BJ (cell line): ENCODE measurements around the gene GRK4. TPM values are rescaled to one million over a fixed set of nuclear protein-coding genes. Genes with fewer than 3 reads are reported as not detected.

Experiments
- CTCF ChIA-PET: fragments of 350-600 bp; formaldehyde crosslinking; extraction: SDS; loops from one replicate; lab custom pipeline; 2021; ENCODE audit warnings: antibody characterized with exemption, inconsistent platforms; lab: Yijun Ruan, JAX
- POLR2A ChIA-PET: fragments of 300-600 bp; sonication (Branson Sonifier 250); formaldehyde crosslinking; extraction: SDS; loops from one replicate; lab custom pipeline; 2021; ENCODE audit warnings: antibody characterized with exemption; lab: Charles Lee
- DNase-seq: peaks from one replicate; pipeline ENCODE4 v3.0.0-alpha.2; 2011; ENCODE audit warnings: low read depth
- H3K27me3 ChIP-seq: 2 replicates; pipeline ENCODE4 v1.6.0; 2011; ENCODE audit warnings: low read length; ENCODE audit not compliant: control insufficient read depth, insufficient read depth
- H3K36me3 ChIP-seq: 2 replicates; pipeline ENCODE4 v1.5.1; 2011; ENCODE audit warnings: low read length; ENCODE audit not compliant: control insufficient read depth, insufficient read depth
- H3K4me3 ChIP-seq: 2 replicates; pipeline ENCODE4 v1.5.1; 2011; ENCODE audit warnings: low read depth, mild to moderate bottlenecking, control low read depth, low read length
- polyA plus RNA-seq: library from polyadenylated mRNA; depleted of rRNA; stranded (reverse); fragments of >200 nt; gene quantifications from 2 replicates; pipeline ENCODE4 v1.2.3, GENCODE V29; 2011
- TF ChIP-seq, protein P1 (sequence below): IDR thresholded peaks from 2 replicates; pipeline ENCODE4 v1.5.1; 2011; ENCODE audit warnings: low read depth, mild to moderate bottlenecking, control low read depth, inconsistent platforms, low read length, moderate library complexity; ENCODE audit not compliant: insufficient read depth

The GRK4 gene
- polyA plus RNA-seq, 1 experiment, result 1.9 TPM

DNA sequence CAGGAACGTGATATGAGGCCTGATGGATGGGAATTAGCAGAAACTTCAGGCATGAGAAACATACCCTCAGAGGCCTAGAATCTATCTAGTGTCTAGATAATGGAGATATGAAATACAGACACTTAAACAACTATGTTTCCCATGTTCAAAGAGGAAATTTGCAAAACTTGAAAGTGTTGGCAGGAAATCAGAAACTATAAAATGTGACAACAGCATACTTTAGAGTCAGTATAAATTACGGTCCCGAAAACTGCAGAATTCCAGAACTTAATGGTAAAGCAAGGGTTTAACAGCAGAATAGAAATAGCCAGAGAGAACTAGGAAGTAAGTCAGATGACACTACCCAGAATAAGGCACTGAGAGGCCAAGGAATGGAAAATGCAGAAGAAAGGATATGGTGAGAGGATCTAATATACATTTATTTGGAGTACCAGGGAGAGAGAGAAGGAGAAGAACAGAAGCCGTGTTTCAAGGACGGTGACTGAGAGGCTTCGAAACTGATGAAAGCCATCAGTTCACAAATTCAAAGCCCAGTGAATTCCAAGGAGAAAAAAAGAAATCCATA lies 103.5 kb downstream of the GRK4 start:
- ChIA-PET POLR2A (no interaction called here), CTCF (no interaction called here)
- H3K27me3 ChIP-seq, result no peaks in the 10 kb centered on the region
- H3K36me3 ChIP-seq, result no peaks in the 10 kb centered on the region
- no peak overlapping the region for H3K4me3 ChIP-seq
- TF ChIP-seq, protein P1, sequence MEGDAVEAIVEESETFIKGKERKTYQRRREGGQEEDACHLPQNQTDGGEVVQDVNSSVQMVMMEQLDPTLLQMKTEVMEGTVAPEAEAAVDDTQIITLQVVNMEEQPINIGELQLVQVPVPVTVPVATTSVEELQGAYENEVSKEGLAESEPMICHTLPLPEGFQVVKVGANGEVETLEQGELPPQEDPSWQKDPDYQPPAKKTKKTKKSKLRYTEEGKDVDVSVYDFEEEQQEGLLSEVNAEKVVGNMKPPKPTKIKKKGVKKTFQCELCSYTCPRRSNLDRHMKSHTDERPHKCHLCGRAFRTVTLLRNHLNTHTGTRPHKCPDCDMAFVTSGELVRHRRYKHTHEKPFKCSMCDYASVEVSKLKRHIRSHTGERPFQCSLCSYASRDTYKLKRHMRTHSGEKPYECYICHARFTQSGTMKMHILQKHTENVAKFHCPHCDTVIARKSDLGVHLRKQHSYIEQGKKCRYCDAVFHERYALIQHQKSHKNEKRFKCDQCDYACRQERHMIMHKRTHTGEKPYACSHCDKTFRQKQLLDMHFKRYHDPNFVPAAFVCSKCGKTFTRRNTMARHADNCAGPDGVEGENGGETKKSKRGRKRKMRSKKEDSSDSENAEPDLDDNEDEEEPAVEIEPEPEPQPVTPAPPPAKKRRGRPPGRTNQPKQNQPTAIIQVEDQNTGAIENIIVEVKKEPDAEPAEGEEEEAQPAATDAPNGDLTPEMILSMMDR, result no peak
- DNase-seq, result no peak

DNA sequence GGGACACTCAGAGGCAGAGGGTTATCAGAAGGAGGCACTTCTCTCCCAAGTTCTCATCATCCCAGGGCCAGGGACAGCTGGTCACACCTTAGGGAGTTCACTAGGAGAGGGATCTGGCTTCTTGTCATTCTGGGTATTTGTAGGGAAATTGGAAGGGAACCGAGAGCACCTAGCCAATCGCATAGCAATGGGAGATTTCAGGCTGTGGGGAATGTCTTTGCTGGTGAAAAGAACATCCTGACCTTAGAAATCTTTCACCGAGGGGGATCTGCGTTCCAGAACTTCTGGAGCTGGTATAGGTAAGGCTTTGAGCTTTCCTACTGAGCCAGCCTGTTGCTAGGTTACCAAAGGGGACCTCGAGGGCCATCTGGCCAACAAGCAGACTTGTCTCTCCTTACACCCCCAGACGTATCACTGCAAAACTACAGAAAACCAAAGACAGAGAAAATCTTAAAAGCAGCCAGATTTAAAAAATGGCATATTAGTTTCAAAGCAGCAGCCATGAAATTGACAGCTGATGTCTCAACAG lies 104.2 kb downstream of the GRK4 start:
- ChIA-PET POLR2A (no interaction called here), CTCF (interaction anchor here (0.8 kb wide), 1 partner anchor 40 kb away, joined by 3 read pairs; no protein-coding TSS in a partner anchor)
- Histone ChIP-seq H3K27me3 (no peaks in the 10 kb centered on the region), H3K36me3 (no peaks in the 10 kb centered on the region), H3K4me3 (no peak overlapping the region)
- TF ChIP-seq, protein P1, result no peak
- no peak for DNase-seq

DNA sequence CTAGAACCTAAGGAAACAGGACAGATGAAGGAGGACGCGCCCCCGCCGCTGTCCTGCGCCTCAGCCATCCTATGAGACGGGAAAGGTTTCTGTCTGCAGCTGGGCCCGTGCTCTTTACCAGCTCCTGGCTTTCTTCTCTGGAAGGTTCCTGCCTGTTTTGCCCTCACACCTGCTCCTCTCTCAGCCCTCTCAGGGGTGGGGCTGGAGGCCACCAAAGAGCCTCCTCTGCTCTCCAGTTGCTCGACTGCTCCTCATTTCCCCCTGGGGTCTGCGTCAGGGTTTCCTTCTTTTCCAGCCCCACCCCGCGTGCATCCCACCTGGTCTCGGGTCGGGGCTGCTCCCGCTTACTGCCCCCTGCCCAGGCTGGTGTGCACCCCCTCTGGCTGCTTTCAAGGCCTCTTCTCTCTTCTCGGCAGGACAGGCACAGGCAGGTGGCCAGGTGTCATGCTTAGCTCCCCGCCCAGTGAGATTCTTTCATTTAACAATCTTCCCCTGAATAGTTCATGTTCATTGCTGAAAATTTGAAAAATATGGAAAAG lies 106.4 kb downstream of the GRK4 start:
- Histone ChIP-seq H3K4me3 (no peak overlapping the region), H3K36me3 (no peaks in the 10 kb centered on the region), H3K27me3 (no peaks in the 10 kb centered on the region)
- POLR2A ChIA-PET, result no interaction called here
- DNase-seq, result no peak
- CTCF ChIA-PET, result no interaction called here
- TF ChIP-seq, protein P1, result no peak

DNA sequence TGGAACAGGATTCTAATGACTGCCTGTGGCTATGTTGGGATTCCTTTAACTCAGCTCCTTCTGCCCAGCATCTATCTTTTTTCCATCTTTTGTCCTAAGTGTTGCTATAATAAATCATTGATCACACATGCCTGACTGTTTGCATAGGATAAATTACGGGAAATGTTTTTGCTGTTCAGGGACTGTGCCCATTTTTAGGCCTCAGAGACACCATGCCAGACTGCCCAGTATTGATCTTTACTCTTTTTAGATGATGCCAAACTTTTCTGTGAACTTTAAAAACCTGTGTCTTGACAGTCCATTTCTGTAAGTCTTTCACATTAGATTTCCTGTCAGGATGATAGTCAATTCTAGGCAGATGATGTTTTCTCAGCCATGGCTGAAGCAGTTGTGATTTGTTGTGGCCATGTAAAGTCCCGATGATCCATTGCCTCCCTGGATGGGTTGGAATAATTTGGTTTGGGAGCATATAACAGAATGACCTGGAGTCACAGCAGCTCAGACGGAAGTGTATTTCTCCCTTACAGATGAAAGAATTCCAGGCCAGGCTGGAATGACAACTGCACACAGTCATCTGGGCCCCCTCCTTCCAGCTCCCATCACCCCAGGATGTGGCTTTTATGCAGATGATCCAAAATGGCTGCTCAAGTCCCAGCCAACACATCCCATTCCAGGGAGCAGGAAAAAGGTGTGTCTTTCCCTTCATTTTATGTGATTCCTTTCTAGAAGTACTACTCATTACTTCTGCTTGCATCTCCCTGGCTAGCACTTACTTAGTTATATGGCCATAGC lies 107.5 kb downstream of the GRK4 start:
- DNase-seq, result no peak
- ChIA-PET POLR2A (interaction anchor here (0.7 kb wide), 1 partner anchor 446 kb away, joined by 6 read pairs; no protein-coding TSS in a partner anchor), CTCF (interaction anchor here (1.1 kb wide), 1 partner anchor 23 kb away, joined by 4 read pairs; no protein-coding TSS in a partner anchor)
- H3K4me3 ChIP-seq, result no peak overlapping the region
- H3K27me3 ChIP-seq, result no peaks in the 10 kb centered on the region
- no peaks in the 10 kb centered on the region for H3K36me3 ChIP-seq
- TF ChIP-seq, protein P1, result no peak

DNA sequence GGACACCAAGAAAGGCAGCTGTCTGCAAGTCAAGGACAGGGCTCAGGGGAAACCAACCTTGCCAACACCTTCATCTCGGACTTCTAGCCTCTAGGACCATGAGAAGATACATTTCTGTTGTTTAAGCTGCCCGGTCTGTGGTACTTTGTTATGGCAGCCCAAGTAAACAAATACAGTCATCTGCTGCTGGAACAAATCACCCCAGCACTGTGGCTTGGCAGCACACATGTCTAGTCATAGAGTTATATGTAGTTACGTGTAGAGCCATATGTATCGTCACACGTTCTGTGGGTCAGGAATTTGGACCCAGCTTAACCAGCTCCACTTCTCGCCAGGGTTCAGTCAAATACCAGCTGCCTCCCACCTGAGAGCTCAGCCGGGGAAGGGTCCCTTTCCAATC lies 108.4 kb downstream of the GRK4 start:
- TF ChIP-seq, protein P1, result no peak
- DNase-seq, result no peak
- ChIA-PET POLR2A (no interaction called here), CTCF (interaction anchor here (1.4 kb wide), 1 partner anchor 25 kb away, joined by 4 read pairs; no protein-coding TSS in a partner anchor)
- Histone ChIP-seq H3K4me3 (no peak overlapping the region), H3K27me3 (no peaks in the 10 kb centered on the region), H3K36me3 (no peaks in the 10 kb centered on the region)
